GM12874 (cell line): ENCODE measurements around the gene WWC2.

Source experiments
- TF ChIP-seq, protein P1 (sequence below): IDR thresholded peaks from 2 replicates; pipeline ENCODE4 v1.5.1; 2011; ENCODE audit warnings: low read depth, mild to moderate bottlenecking, control low read depth, low read length, moderate library complexity; ENCODE audit not compliant: insufficient read depth

Gene WWC2

DNA sequence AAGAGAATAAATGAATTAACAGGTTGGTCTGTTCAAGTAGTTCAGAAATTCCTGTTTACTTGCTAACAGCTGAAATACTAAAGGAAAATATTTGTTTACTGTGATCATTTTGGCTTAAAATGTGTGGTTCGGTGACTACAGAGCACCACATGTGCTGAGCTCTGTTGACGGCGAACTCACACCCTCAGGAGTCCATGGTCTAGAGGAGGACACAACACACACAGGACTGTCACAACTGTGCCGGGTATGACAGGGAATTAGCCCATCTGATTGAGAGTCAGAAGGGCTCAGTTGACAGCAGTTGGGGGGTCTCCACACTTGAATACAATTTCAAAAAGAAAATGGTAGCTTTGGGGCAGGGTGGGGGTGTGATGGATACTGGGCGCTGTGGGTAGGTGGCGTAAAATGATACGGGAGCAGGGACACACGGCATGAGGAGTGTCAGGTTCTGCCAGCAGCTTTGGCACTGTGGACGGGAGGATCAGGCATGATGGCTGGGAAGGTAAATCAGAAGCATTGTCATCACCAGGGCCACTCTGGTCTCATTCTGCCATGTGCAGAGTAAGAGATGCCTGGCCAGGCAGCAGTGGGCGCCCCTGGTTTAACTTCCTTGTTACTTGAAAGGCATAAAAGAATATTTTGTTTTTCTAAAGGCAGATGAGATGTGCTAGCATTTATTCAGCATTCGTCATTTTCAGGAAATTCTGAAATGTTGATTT is 187.7 kb downstream of the WWC2 start:
- TF ChIP-seq, protein P1, sequence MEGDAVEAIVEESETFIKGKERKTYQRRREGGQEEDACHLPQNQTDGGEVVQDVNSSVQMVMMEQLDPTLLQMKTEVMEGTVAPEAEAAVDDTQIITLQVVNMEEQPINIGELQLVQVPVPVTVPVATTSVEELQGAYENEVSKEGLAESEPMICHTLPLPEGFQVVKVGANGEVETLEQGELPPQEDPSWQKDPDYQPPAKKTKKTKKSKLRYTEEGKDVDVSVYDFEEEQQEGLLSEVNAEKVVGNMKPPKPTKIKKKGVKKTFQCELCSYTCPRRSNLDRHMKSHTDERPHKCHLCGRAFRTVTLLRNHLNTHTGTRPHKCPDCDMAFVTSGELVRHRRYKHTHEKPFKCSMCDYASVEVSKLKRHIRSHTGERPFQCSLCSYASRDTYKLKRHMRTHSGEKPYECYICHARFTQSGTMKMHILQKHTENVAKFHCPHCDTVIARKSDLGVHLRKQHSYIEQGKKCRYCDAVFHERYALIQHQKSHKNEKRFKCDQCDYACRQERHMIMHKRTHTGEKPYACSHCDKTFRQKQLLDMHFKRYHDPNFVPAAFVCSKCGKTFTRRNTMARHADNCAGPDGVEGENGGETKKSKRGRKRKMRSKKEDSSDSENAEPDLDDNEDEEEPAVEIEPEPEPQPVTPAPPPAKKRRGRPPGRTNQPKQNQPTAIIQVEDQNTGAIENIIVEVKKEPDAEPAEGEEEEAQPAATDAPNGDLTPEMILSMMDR: no peak

DNA sequence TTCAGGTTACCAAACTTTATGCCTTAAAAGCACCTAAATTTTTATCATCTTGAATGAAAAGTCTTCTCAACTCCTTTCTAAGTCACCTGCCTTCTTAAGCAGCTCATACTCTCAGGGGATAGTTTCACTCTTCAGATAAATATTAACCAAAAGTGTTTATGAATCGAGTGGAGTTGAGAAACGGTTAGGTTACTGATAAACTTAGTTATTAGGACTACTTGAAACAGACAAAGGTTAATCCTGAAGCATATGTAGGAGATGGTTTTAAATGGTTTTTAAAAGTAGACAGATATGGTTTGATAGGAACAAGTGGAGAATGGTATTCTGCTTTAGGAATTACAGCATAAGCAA is 188.2 kb downstream of the WWC2 start:
- TF ChIP-seq, protein P1: no peak

DNA sequence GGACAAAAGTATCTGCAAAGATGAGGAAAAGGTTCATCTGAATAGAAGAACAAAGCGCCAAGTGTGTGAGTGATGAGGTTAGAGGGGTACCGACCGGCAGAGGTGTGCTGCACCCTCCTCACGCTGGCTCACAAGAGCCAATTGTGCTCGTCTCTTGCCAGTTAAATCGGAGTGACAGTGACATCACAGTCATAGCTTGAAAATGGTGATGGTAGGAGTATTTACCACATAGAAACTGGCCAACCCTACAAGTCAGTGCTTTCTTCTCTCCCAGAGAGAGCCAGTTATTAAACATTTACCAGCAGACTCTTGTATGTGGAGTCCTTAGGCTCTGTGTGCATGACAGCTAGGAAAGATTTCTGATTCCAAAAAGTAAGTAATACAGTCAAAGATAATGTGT is 188.6 kb downstream of the WWC2 start:
- TF ChIP-seq, protein P1: no peak

DNA sequence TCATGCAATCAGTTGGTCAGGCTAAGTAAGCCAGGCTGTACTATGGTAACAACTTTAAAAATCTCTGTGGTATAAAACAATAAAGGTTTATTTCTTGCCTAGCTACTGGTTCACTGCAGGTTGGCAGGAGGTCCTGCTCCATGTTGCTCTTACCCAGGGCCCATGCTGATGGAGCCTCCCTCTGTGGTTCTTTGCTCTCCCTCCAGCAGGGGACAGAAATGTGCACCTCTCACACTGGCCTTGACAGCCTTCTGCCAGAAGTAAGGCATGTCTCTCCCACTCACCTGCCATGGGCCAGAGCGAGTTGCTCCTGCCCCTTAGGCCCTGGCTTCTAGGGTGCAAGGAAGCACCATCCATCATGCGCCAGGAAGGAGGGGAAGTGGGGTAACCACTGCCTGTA is 189.9 kb downstream of the WWC2 start:
- TF ChIP-seq, protein P1: 0 out of 2 replicates have a peak, but pooled peaks have one; percentile 15

DNA sequence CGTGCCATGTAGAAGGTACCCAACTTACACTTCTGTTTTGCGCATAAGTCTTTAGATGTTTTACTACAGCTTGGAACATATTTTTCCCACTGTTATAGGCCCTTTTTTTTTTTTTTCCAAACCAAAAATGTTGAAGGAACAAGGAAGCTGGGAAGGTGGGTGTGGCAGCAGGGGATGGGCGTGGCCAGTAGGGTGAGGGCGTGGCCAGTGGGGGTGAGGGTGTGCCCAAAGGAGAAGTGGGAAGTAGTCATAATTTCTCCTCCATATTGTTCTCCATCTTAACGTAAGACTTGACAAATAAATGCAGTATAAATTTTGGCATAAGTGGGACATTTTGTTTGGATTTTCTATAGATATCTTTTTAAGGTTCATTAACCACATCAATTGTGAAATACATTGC is 190.6 kb downstream of the WWC2 start:
- TF ChIP-seq, protein P1: no peak

DNA sequence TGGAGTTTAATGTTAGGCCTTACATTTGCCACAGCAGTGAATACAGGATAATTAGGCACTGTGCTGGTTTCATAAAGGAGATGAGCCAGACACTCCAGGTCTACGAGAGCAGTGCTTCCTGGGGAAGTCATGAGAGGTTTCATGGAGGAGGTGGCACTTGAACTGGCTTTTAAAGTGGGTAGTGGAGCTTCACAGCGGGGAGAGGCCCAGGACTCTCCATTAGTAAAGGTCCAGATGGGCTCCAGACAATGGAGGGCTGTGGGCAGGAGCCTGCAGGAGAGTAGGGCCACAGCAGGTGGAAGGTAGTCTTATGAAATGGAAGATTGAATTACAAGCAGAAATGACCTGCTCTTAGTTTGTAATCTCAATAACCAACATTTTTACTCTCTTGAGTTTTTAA is 192.0 kb downstream of the WWC2 start:
- TF ChIP-seq, protein P1: no peak

DNA sequence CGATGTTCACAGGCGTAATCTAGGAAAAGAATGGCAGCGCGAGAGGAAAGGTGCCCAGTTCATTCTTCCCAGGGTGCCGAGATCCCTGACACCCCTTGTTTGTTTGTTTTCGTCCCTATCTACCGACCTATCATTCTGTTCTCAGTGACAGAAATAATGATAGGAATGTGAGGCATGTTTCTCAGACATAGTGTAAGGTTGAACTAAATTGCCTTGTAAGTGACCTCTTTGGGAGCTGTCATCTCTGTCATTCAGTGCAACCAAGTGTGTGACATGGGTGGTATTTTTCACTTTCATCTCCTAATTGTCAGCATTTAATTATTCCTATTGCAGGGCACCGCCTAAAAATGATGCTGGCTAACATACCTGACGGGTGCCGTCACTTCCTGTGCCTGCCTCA is 196.7 kb downstream of the WWC2 start:
- TF ChIP-seq, protein P1: no peak
